ENCODE results near the gene UNC5A.

DNA sequence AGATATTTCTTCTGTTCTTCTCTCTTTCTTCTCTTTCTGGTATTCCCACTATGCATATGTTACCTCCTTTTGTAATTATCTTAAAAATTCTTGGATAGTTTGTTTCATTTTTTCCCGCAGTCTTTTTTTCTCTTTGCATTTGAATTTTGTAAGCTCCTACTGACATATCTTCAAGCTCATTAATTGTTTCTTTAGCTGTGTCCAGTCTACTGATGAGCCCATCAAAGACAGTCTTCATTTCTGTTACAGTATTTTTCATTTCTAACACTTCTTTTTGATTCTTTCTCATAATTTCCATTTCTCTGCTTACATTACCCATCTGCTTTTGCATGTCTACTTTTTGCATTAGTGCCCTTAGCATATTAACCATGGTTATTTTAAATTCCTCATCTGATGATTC lies 44.7 kb upstream of the UNC5A start:
- TF ChIP-seq, protein P1, sequence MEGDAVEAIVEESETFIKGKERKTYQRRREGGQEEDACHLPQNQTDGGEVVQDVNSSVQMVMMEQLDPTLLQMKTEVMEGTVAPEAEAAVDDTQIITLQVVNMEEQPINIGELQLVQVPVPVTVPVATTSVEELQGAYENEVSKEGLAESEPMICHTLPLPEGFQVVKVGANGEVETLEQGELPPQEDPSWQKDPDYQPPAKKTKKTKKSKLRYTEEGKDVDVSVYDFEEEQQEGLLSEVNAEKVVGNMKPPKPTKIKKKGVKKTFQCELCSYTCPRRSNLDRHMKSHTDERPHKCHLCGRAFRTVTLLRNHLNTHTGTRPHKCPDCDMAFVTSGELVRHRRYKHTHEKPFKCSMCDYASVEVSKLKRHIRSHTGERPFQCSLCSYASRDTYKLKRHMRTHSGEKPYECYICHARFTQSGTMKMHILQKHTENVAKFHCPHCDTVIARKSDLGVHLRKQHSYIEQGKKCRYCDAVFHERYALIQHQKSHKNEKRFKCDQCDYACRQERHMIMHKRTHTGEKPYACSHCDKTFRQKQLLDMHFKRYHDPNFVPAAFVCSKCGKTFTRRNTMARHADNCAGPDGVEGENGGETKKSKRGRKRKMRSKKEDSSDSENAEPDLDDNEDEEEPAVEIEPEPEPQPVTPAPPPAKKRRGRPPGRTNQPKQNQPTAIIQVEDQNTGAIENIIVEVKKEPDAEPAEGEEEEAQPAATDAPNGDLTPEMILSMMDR (IDR thresholded peaks at IDR 0.05): no peak
- no peak for TF ChIP-seq FOSL2 (IDR thresholded peaks at IDR 0.05; ENCODE audit: borderline replicate concordance, low read depth)
- TF ChIP-seq, protein P2, sequence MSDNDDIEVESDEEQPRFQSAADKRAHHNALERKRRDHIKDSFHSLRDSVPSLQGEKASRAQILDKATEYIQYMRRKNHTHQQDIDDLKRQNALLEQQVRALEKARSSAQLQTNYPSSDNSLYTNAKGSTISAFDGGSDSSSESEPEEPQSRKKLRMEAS (IDR thresholded peaks at IDR 0.05; ENCODE audit: low read depth): no peak
- TF ChIP-seq, protein P3, sequence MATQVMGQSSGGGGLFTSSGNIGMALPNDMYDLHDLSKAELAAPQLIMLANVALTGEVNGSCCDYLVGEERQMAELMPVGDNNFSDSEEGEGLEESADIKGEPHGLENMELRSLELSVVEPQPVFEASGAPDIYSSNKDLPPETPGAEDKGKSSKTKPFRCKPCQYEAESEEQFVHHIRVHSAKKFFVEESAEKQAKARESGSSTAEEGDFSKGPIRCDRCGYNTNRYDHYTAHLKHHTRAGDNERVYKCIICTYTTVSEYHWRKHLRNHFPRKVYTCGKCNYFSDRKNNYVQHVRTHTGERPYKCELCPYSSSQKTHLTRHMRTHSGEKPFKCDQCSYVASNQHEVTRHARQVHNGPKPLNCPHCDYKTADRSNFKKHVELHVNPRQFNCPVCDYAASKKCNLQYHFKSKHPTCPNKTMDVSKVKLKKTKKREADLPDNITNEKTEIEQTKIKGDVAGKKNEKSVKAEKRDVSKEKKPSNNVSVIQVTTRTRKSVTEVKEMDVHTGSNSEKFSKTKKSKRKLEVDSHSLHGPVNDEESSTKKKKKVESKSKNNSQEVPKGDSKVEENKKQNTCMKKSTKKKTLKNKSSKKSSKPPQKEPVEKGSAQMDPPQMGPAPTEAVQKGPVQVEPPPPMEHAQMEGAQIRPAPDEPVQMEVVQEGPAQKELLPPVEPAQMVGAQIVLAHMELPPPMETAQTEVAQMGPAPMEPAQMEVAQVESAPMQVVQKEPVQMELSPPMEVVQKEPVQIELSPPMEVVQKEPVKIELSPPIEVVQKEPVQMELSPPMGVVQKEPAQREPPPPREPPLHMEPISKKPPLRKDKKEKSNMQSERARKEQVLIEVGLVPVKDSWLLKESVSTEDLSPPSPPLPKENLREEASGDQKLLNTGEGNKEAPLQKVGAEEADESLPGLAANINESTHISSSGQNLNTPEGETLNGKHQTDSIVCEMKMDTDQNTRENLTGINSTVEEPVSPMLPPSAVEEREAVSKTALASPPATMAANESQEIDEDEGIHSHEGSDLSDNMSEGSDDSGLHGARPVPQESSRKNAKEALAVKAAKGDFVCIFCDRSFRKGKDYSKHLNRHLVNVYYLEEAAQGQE (IDR thresholded peaks at IDR 0.05; ENCODE audit: low read depth, low read length): no peak
